ENCODE results near the gene CUX1.

Gene CUX1

GRCh38 chr7:102061354-102061945, 244.0 kb downstream of the CUX1 start:
- H3K4me1 ChIP-seq (ENCODE audit: insufficient read depth, insufficient read length): peaks cover 4% of the 10 kb centered on the region
- no peak for TF ChIP-seq ZNF274 (IDR thresholded peaks at IDR 0.05; ENCODE audit: low read depth, low read length)
- TF ChIP-seq SUZ12 (IDR thresholded peaks at IDR 0.05; ENCODE audit: extremely low read depth, insufficient read depth, insufficient read length): no peak
- TF ChIP-seq YY1 (IDR thresholded peaks at IDR 0.05; ENCODE audit: insufficient read depth, insufficient read length): no peak
- DNase-seq (ENCODE audit: low read depth, low spot score): no peak

GRCh38 chr7:102061981-102062390, 244.6 kb downstream of the CUX1 start:
- no peaks in the 10 kb centered on the region for H3K9me3 ChIP-seq (ENCODE audit: insufficient read depth, low read length)
- H3K9ac ChIP-seq (ENCODE audit: insufficient read length, low read depth): no peak overlapping the region
- H3K4me3 ChIP-seq (ENCODE audit: insufficient read length, low read depth): no peak overlapping the region
- H3K36me3 ChIP-seq (ENCODE audit: insufficient read depth, insufficient read length, low read length): no peaks in the 10 kb centered on the region
- no peaks in the 10 kb centered on the region for H3K27me3 ChIP-seq (ENCODE audit: insufficient read depth, insufficient read length)
- TF ChIP-seq SUZ12 (IDR thresholded peaks at IDR 0.05; ENCODE audit: extremely low read depth, insufficient read depth, insufficient read length) (no peak), ZNF274 (IDR thresholded peaks at IDR 0.05; ENCODE audit: low read depth, low read length) (no peak), YY1 (IDR thresholded peaks at IDR 0.05; ENCODE audit: insufficient read depth, insufficient read length) (no peak)
- DNase-seq (ENCODE audit: low read depth, low spot score): no peak
- H3K4me1 ChIP-seq (ENCODE audit: insufficient read depth, insufficient read length): peaks cover 4% of the 10 kb centered on the region

More at GRCh38 chr7:102061354-102061945, 244.0 kb downstream of the CUX1 start:
- no peak overlapping the region for H3K9ac ChIP-seq (ENCODE audit: insufficient read length, low read depth)
- H3K9me3 ChIP-seq (ENCODE audit: insufficient read depth, low read length): no peaks in the 10 kb centered on the region
- no peaks in the 10 kb centered on the region for H3K36me3 ChIP-seq (ENCODE audit: insufficient read depth, insufficient read length, low read length)
- no peaks in the 10 kb centered on the region for H3K27me3 ChIP-seq (ENCODE audit: insufficient read depth, insufficient read length)
- no peak overlapping the region for H3K4me3 ChIP-seq (ENCODE audit: insufficient read length, low read depth)

DNA sequence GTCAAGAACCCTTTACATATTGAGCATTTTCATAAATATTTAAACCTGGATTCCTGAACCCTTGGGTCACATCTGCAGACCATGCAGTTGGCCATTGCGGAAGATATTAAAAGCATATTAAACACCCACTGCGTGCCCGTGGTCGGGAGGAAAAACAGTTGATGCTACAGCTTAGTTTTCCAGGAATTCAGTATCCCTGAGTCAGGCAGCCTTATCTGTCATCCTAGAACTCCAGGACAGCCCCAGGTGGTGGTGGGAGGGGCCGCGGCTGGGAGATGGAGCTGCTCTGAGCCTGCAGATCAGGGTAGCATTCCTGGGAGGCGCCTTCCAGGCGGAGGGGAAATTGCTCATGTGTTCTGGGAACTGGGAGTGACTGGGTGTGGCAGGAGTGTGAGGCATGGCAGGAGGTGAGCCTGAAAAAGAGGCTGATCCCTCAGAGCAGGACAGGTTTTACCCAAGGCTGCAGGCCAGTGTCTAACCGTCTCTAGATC, 246.3 kb downstream of the CUX1 start:
- Histone ChIP-seq H3K9me3 (ENCODE audit: insufficient read depth, low read length) (no peaks in the 10 kb centered on the region), H3K27me3 (ENCODE audit: insufficient read depth, insufficient read length) (no peaks in the 10 kb centered on the region), H3K36me3 (ENCODE audit: insufficient read depth, insufficient read length, low read length) (no peaks in the 10 kb centered on the region), H3K4me3 (ENCODE audit: insufficient read length, low read depth) (no peak overlapping the region), H3K4me1 (ENCODE audit: insufficient read depth, insufficient read length) (peaks cover 4% of the 10 kb centered on the region), H3K9ac (ENCODE audit: insufficient read length, low read depth) (no peak overlapping the region)
- TF ChIP-seq SUZ12 (IDR thresholded peaks at IDR 0.05; ENCODE audit: extremely low read depth, insufficient read depth, insufficient read length) (no peak), YY1 (IDR thresholded peaks at IDR 0.05; ENCODE audit: insufficient read depth, insufficient read length) (no peak), ZNF274 (IDR thresholded peaks at IDR 0.05; ENCODE audit: low read depth, low read length) (no peak)
- peak; percentile 60 for DNase-seq (ENCODE audit: low read depth, low spot score)

- Histone ChIP-seq H3K9ac (ENCODE audit: insufficient read length, low read depth) (peak overlapping the region; percentile 46), H3K9me3 (ENCODE audit: insufficient read depth, low read length) (no peaks in the 10 kb centered on the region), H3K4me1 (ENCODE audit: insufficient read depth, insufficient read length) (peaks cover 4% of the 10 kb centered on the region), H3K27me3 (ENCODE audit: insufficient read depth, insufficient read length) (no peaks in the 10 kb centered on the region), H3K4me3 (ENCODE audit: insufficient read length, low read depth) (no peak overlapping the region), H3K36me3 (ENCODE audit: insufficient read depth, insufficient read length, low read length) (no peaks in the 10 kb centered on the region)
- DNase-seq (ENCODE audit: low read depth, low spot score): no peak
- no peak for TF ChIP-seq SUZ12 (IDR thresholded peaks at IDR 0.05; ENCODE audit: extremely low read depth, insufficient read depth, insufficient read length)
- TF ChIP-seq YY1 (IDR thresholded peaks at IDR 0.05; ENCODE audit: insufficient read depth, insufficient read length): no peak
- no peak for TF ChIP-seq ZNF274 (IDR thresholded peaks at IDR 0.05; ENCODE audit: low read depth, low read length)
Observed at GRCh38 chr7:102064361-102065025, 247.1 kb downstream of the CUX1 start.

- Histone ChIP-seq H3K9me3 (ENCODE audit: insufficient read depth, low read length) (no peaks in the 10 kb centered on the region), H3K4me3 (ENCODE audit: insufficient read length, low read depth) (no peak overlapping the region), H3K27me3 (ENCODE audit: insufficient read depth, insufficient read length) (no peaks in the 10 kb centered on the region), H3K36me3 (ENCODE audit: insufficient read depth, insufficient read length, low read length) (peaks cover under 1% of the 10 kb centered on the region), H3K9ac (ENCODE audit: insufficient read length, low read depth) (no peak overlapping the region), H3K4me1 (ENCODE audit: insufficient read depth, insufficient read length) (peaks cover 4% of the 10 kb centered on the region)
- TF ChIP-seq YY1 (IDR thresholded peaks at IDR 0.05; ENCODE audit: insufficient read depth, insufficient read length) (no peak), ZNF274 (IDR thresholded peaks at IDR 0.05; ENCODE audit: low read depth, low read length) (no peak), SUZ12 (IDR thresholded peaks at IDR 0.05; ENCODE audit: extremely low read depth, insufficient read depth, insufficient read length) (no peak)
- no peak for DNase-seq (ENCODE audit: low read depth, low spot score)
Observed at GRCh38 chr7:102065226-102065625, 247.8 kb downstream of the CUX1 start.

- H3K9ac ChIP-seq (ENCODE audit: insufficient read length, low read depth): no peak overlapping the region
- H3K4me1 ChIP-seq (ENCODE audit: insufficient read depth, insufficient read length): peaks cover 4% of the 10 kb centered on the region
- TF ChIP-seq SUZ12 (IDR thresholded peaks at IDR 0.05; ENCODE audit: extremely low read depth, insufficient read depth, insufficient read length) (no peak), YY1 (IDR thresholded peaks at IDR 0.05; ENCODE audit: insufficient read depth, insufficient read length) (no peak), ZNF274 (IDR thresholded peaks at IDR 0.05; ENCODE audit: low read depth, low read length) (no peak)
Observed at GRCh38 chr7:102066476-102066875, 249.1 kb downstream of the CUX1 start.

DNA sequence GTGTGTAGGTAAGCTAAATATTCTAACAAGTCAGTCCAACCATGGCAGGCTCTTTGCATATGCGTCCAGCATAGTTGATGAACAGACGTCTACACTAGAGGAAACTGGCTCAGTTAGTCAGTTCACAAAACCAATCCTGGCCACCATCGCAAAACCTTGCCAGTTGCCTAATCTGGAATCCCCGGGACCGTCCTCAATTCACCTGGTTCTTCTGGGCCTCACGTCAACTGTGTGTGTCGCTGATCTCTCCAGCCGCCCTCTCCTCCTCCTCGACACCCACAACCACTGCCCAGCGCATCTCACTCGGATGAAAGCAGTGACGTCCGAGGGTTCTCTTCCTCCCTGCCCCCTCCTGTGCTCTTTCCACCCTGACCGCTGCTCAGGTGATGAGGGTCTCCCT, 251.4 kb downstream of the CUX1 start:
- Histone ChIP-seq H3K4me3 (ENCODE audit: insufficient read length, low read depth) (no peak overlapping the region), H3K27me3 (ENCODE audit: insufficient read depth, insufficient read length) (no peaks in the 10 kb centered on the region), H3K4me1 (ENCODE audit: insufficient read depth, insufficient read length) (peaks cover 4% of the 10 kb centered on the region), H3K9ac (ENCODE audit: insufficient read length, low read depth) (no peak overlapping the region), H3K36me3 (ENCODE audit: insufficient read depth, insufficient read length, low read length) (peaks cover 22% of the 10 kb centered on the region), H3K9me3 (ENCODE audit: insufficient read depth, low read length) (peaks cover 15% of the 10 kb centered on the region)
- DNase-seq (ENCODE audit: low read depth, low spot score): no peak
- TF ChIP-seq ZNF274 (IDR thresholded peaks at IDR 0.05; ENCODE audit: low read depth, low read length) (no peak), SUZ12 (IDR thresholded peaks at IDR 0.05; ENCODE audit: extremely low read depth, insufficient read depth, insufficient read length) (no peak)

More at GRCh38 chr7:102066476-102066875, 249.1 kb downstream of the CUX1 start:
- H3K9me3 ChIP-seq (ENCODE audit: insufficient read depth, low read length): peaks cover 6% of the 10 kb centered on the region
- H3K36me3 ChIP-seq (ENCODE audit: insufficient read depth, insufficient read length, low read length): peaks cover 11% of the 10 kb centered on the region
- no peaks in the 10 kb centered on the region for H3K27me3 ChIP-seq (ENCODE audit: insufficient read depth, insufficient read length)
- DNase-seq (ENCODE audit: low read depth, low spot score): no peak
- no peak overlapping the region for H3K4me3 ChIP-seq (ENCODE audit: insufficient read length, low read depth)

All from NT2/D1 (cell line).